K562 (cell line): ENCODE measurements around the gene B4GALT5. TPM values are rescaled to one million over a fixed set of nuclear protein-coding genes. Genes with fewer than 3 reads are reported as not detected.

Source experiments
- ATAC-seq: fragments of 200-7000 bp; cut with Tn5 transposase; 3 replicates; pipeline ENCODE4 v1.9.1; 2020; ENCODE audit warnings: moderate library complexity
- BruUV-seq: library from RNA; stranded (reverse); fragments of 400-500 nt; replicated peaks from 2 replicates; lab custom pipeline; 2021; lab: Mats Ljungman, UMichigan
- CTCF ChIA-PET: fragments of 300-600 bp; formaldehyde crosslinking; extraction: SDS; loops from one replicate; lab custom pipeline; 2021; ENCODE audit warnings: low intra/inter-chr PET ratio; lab: Yijun Ruan, JAX
- POLR2A ChIA-PET: fragments of 300-600, 350-650 bp; sonication (Branson Sonifier 250); formaldehyde crosslinking; extraction: SDS; loops from one replicate; lab custom pipeline; 2021; ENCODE audit warnings: antibody characterized with exemption, inconsistent platforms; lab: Yijun Ruan, JAX
- DNase-seq, 4 experiments: peaks; one replicate each; pipeline versions ENCODE4 v3.0.0 to v3.0.0-alpha.2; 2011 to 2018; ENCODE audit warnings: low spot score in 3 of 4, mixed read lengths in 3 of 4; ENCODE audit errors: extremely low read depth in 1 of 4
- FAIRE-seq: peaks from 2 replicates; lab custom pipeline; 2011; peaks lifted over from hg19 to GRCh38; lab: Jason Lieb, UNC
- H2AFZ ChIP-seq: 2 replicates; pipeline ENCODE4 v1.6.0; 2011; ENCODE audit warnings: low read depth, low read length, control low read depth, inconsistent platforms
- H3K27ac ChIP-seq: fragments of 200-600 bp; 3 replicates; pipeline ENCODE4 v1.8.0; 2011; ENCODE audit warnings: low read depth, mild to moderate bottlenecking, control low read depth, inconsistent platforms, low read length, moderate library complexity, mixed read lengths; ENCODE audit errors: extremely low read depth
- H3K27me3 ChIP-seq, 2 experiments: fragments of 300-600 bp in 1 of 2; 2 replicates in 1 of 2; 3 replicates in 1 of 2; pipeline versions ENCODE4 v1.6.0 to v1.8.0; 2011; ENCODE audit warnings: inconsistent platforms in 2 of 2, low read length in 2 of 2, mild to moderate bottlenecking in 1 of 2, mixed read lengths in 1 of 2, moderate library complexity in 1 of 2; ENCODE audit not compliant: control insufficient read depth in 2 of 2, insufficient read depth in 2 of 2
- H3K36me3 ChIP-seq: fragments of 300-600 bp; 3 replicates; pipeline ENCODE4 v1.8.0; 2011; ENCODE audit warnings: mild to moderate bottlenecking, low read length, inconsistent platforms; ENCODE audit not compliant: control insufficient read depth, insufficient read depth
- H3K4me1 ChIP-seq, 2 experiments: fragments of 200-600 bp in 1 of 2; replicated peaks in 1 of 2; 2 replicates in 1 of 2; 3 replicates in 1 of 2; pipeline versions ENCODE4 v1.5.1 to v1.8.0; 2011; ENCODE audit warnings: inconsistent platforms in 2 of 2, low read length in 2 of 2, mild to moderate bottlenecking in 1 of 2, mixed read lengths in 1 of 2, moderate library complexity in 1 of 2; ENCODE audit not compliant: control insufficient read depth in 2 of 2, insufficient read depth in 2 of 2
- H3K4me2 ChIP-seq: 2 replicates; pipeline ENCODE4 v1.6.1; 2011; ENCODE audit warnings: low read length, control low read depth, inconsistent platforms, mixed read lengths; ENCODE audit not compliant: insufficient read depth
- H3K4me3 ChIP-seq: fragments of 200-600 bp; sonication (generic), shearing (Covaris generic); 2 replicates; pipeline ENCODE4 v1.5.1; 2016; ENCODE audit warnings: control low read depth, inconsistent platforms
- H3K79me2 ChIP-seq: fragments of 200-600 bp; 3 replicates; pipeline ENCODE4 v1.8.0; 2011; ENCODE audit warnings: low read length, inconsistent platforms; ENCODE audit not compliant: control insufficient read depth, insufficient read depth
- H3K9ac ChIP-seq, 2 experiments: 2 replicates each; pipeline versions ENCODE4 v1.6.0 to v1.6.1; 2011; ENCODE audit warnings: low read depth in 2 of 2, low read length in 2 of 2, control low read depth in 1 of 2, inconsistent platforms in 1 of 2, mild to moderate bottlenecking in 1 of 2, mixed read lengths in 1 of 2; ENCODE audit not compliant: insufficient read depth in 1 of 2
- H3K9me1 ChIP-seq: one replicate; pipeline ENCODE4 v1.6.0; 2011; ENCODE audit warnings: inconsistent platforms, mild to moderate bottlenecking, low read length, moderate library complexity; ENCODE audit not compliant: control insufficient read depth, insufficient read depth
- H3K9me3 ChIP-seq: replicated peaks from 2 replicates; pipeline ENCODE4 v1.5.1; 2011; ENCODE audit warnings: low read depth, low read length, inconsistent platforms; ENCODE audit not compliant: control insufficient read depth, insufficient read depth
- H4K20me1 ChIP-seq: replicated peaks from 2 replicates; pipeline ENCODE4 v1.6.1; 2011; ENCODE audit warnings: low read length, inconsistent platforms, mixed read lengths; ENCODE audit not compliant: control insufficient read depth, insufficient read depth
- EP300 ChIP-seq: IDR thresholded peaks from 2 replicates; pipeline ENCODE4 v1.6.1; 2012; ENCODE audit warnings: low read length, improper control_type of control experiment
- KLF1 ChIP-seq: fragments of 450-650 bp; IDR thresholded peaks from 2 replicates; pipeline ENCODE4 v1.6.1; 2016; ENCODE audit warnings: missing genetic modification characterization, missing compliant biosample characterization
- MEF2A ChIP-seq: IDR thresholded peaks from 2 replicates; pipeline ENCODE4 v1.6.1; 2011; ENCODE audit warnings: low read depth, mild to moderate bottlenecking, low read length, moderate library complexity; ENCODE audit not compliant: control insufficient read depth
- NFATC3 ChIP-seq: fragments of 450-650 bp; IDR thresholded peaks from 2 replicates; pipeline ENCODE4 v1.6.1; 2017; ENCODE audit warnings: mild to moderate bottlenecking
- RAD21 ChIP-seq, 2 experiments: fragments of 250-450 bp in 1 of 2; fragments of 450-650 bp in 1 of 2; sonication (Bioruptor Pico) in 1 of 2; formaldehyde crosslinking in 1 of 2; IDR thresholded peaks in 1 of 2; conservative IDR thresholded peaks in 1 of 2; 2 replicates each; pipeline versions ENCODE4 v1.4.0 to v1.8.0; 2020 to 2022; ENCODE audit warnings: mild to moderate bottlenecking in 2 of 2, moderate library complexity in 1 of 2
- ZNF263 ChIP-seq: sonication (generic); formaldehyde crosslinking; IDR thresholded peaks from 2 replicates; pipeline ENCODE4 v1.8.0; 2022; ENCODE audit warnings: mild to moderate bottlenecking, missing genetic modification reagents, borderline replicate concordance
- ZNF354B ChIP-seq: fragments of 250-450 bp; sonication (Bioruptor Pico); IDR thresholded peaks from 2 replicates; pipeline ENCODE4 v1.4.0; 2020
- ZNF41 ChIP-seq: fragments of 250-450 bp; sonication (Bioruptor Pico); conservative IDR thresholded peaks from 2 replicates; pipeline ENCODE4 v1.4.0; 2020; ENCODE audit warnings: mild to moderate bottlenecking
- WGBS: fragments of 100-300 bp; shearing (Covaris generic); methylation state at CpG from one replicate; pipeline ENCODE4 v1.1.6; 2016; ENCODE audit warnings: low coverage, mixed read lengths; ENCODE audit not compliant: insufficient coverage; ENCODE audit errors: missing lambda C conversion rate; 5-methylcytosine and 5-hydroxymethylcytosine counted together
- in situ Hi-C: fragments of 300-500 bp; cut with MboI; formaldehyde crosslinking; loops from 4 replicates; pipeline ENCODE4 v1.15.0; 2018; ENCODE audit warnings: inconsistent platforms, mixed read lengths
- intact Hi-C: fragments of 100-400 bp; cut with micrococcal nuclease; formaldehyde crosslinking; loops from 2 replicates; pipeline ENCODE4 v1.14.2; 2022
- polyA plus RNA-seq, 8 experiments: library from polyadenylated mRNA; depleted of rRNA in 4 of 8; stranded (reverse) in 5 of 8; unstranded in 3 of 8; fragments of >200 nt; fragmentation: Nextera tagmentation in 2 of 8; fragmentation: Illumina TruSeq in 1 of 8; extraction: Ambion mirVana in 2 of 8; extraction: Trizol in 1 of 8; gene quantifications; 2 replicates each; pipeline versions ENCODE4 v1.2.1 to v1.2.3, GENCODE V29; 2011 to 2014; ENCODE audit warnings: inconsistent platforms in 1 of 8, missing spikeins in 1 of 8
- total RNA-seq, 7 experiments: library from RNA; depleted of rRNA in 6 of 7; stranded (reverse); fragments of >200 nt in 6 of 7; fragmentation: Illumina TruSeq in 2 of 7; extraction: Trizol in 2 of 7; gene quantifications; 2 replicates each; pipeline versions ENCODE4 v1.2.1 to v1.2.3, GENCODE V29; 2011 to 2021; ENCODE audit warnings: low replicate concordance in 1 of 7
- TF ChIP-seq, protein P1 (sequence below), 3 experiments: fragments of 200-800 bp in 1 of 3; sonication (Bioruptor generic) in 1 of 3; sonication (generic) in 1 of 3; formaldehyde crosslinking in 1 of 3; IDR thresholded peaks; 2 replicates each; pipeline versions ENCODE4 v1.6.1 to v1.8.0; 2016 to 2022; ENCODE audit warnings: mild to moderate bottlenecking in 2 of 3, missing compliant biosample characterization in 2 of 3, missing genetic modification characterization in 2 of 3, missing genetic modification reagents in 1 of 3
- TF ChIP-seq, protein P2 (sequence below), 2 experiments: fragments of 150-350 bp in 1 of 2; IDR thresholded peaks; 2 replicates each; pipeline ENCODE4 v1.6.1; 2012 to 2016; ENCODE audit warnings: low read depth in 2 of 2, low read length in 2 of 2, mild to moderate bottlenecking in 1 of 2, moderate library complexity in 1 of 2

Gene B4GALT5
- total and polyA plus RNA-seq, 9 of the 15 experiments (the other 6 are each of a cell fraction or from before 2014, with no cell fraction given) = 8.5 to 32.6 (median 23.4) TPM

DNA sequence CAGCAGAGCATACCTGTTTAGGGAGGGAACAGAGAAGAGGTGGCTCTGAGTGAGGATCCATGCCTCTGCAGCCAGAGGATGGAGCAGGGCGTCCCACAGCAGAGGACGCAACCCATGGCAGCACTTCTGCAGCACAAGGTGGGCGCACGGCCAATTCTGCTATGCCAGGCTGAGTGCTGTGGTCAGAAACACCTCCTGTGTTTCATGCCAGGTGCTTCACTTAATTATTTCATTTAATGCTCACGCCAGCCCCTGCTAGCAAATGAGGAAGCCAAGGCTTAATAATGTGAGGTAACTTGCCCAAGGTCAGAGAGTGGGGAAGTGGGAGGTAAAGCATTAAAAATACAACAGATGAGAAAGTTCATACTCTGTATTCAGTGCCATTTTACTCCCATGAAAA, 77.2 kb downstream of the B4GALT5 start:
- TF ChIP-seq ZNF263 (CRISPR knock-in tag) (no peak), RAD21 (CRISPR knock-in tag; conservative IDR thresholded peaks at IDR 0.05 in 1 of 2, IDR thresholded peaks at IDR 0.05 in 1 of 2) (no peak), NFATC3 (no peak), KLF1 (tag) (no peak), EP300 (no peak), ZNF354B (CRISPR knock-in tag) (no peak), MEF2A (no peak), ZNF41 (no peak)
- TF ChIP-seq, protein P1, sequence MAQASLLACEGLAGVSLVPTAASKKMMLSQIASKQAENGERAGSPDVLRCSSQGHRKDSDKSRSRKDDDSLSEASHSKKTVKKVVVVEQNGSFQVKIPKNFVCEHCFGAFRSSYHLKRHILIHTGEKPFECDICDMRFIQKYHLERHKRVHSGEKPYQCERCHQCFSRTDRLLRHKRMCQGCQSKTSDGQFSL (CRISPR knock-in tag; IDR thresholded peaks at IDR 0.05) = no peak
- TF ChIP-seq, protein P1 (tag; IDR thresholded peaks at IDR 0.05) = no peak
- TF ChIP-seq, protein P2, sequence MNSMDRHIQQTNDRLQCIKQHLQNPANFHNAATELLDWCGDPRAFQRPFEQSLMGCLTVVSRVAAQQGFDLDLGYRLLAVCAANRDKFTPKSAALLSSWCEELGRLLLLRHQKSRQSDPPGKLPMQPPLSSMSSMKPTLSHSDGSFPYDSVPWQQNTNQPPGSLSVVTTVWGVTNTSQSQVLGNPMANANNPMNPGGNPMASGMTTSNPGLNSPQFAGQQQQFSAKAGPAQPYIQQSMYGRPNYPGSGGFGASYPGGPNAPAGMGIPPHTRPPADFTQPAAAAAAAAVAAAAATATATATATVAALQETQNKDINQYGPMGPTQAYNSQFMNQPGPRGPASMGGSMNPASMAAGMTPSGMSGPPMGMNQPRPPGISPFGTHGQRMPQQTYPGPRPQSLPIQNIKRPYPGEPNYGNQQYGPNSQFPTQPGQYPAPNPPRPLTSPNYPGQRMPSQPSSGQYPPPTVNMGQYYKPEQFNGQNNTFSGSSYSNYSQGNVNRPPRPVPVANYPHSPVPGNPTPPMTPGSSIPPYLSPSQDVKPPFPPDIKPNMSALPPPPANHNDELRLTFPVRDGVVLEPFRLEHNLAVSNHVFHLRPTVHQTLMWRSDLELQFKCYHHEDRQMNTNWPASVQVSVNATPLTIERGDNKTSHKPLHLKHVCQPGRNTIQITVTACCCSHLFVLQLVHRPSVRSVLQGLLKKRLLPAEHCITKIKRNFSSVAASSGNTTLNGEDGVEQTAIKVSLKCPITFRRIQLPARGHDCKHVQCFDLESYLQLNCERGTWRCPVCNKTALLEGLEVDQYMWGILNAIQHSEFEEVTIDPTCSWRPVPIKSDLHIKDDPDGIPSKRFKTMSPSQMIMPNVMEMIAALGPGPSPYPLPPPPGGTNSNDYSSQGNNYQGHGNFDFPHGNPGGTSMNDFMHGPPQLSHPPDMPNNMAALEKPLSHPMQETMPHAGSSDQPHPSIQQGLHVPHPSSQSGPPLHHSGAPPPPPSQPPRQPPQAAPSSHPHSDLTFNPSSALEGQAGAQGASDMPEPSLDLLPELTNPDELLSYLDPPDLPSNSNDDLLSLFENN (IDR thresholded peaks at IDR 0.05; ENCODE audit: low read depth in 2 of 2, low read length in 2 of 2) = no peak
- DNase-seq (no peak), ATAC-seq (no peak), FAIRE-seq (no peak)
- CTCF ChIA-PET = no interaction called here
- H2AFZ ChIP-seq = no peak overlapping the region
- H3K9me1 ChIP-seq = no peaks in the 10 kb centered on the region
- H3K4me3 ChIP-seq = no peak overlapping the region
- POLR2A ChIA-PET = no interaction called here
- WGBS = 94% methylated on average over 5 of the region's 5 CpGs
- peaks cover 0 to 3% of the 10 kb centered on the region in 2 experiments; a peak in 1 of 5 replicates for H3K4me1 ChIP-seq
- in situ Hi-C loops = no loop called here
- no TSS peak for BruUV-seq
- no peaks in the 10 kb centered on the region for H3K79me2 ChIP-seq
- no peak overlapping the region for H3K4me2 ChIP-seq
- intact Hi-C loops = no loop called here
- H3K27ac ChIP-seq = no peak overlapping the region
- H3K9me3 ChIP-seq = no peaks in the 10 kb centered on the region
- peaks cover 82% of the 10 kb centered on the region for H3K36me3 ChIP-seq
- no peak overlapping the region for H3K9ac ChIP-seq
- peaks cover 6% of the 10 kb centered on the region; the same call in 1 of the 2 replicates for H4K20me1 ChIP-seq
- no peaks in the 10 kb centered on the region for H3K27me3 ChIP-seq
